Astrocyte of the cerebellum (primary cell): ENCODE data around the gene LRRC43.

Source experiments
- DNase-seq: peaks from one replicate; pipeline ENCODE4 v3.0.0-alpha.2; 2011; ENCODE audit warnings: low read depth
- H3K4me3 ChIP-seq: 2 replicates; pipeline ENCODE4 v1.5.1; 2011; ENCODE audit warnings: mild to moderate bottlenecking, low read depth, low read length, moderate library complexity
- in situ Hi-C: cut with HindIII; loops from 2 replicates; pipeline ENCODE4 v1.10.0; 2017; ENCODE audit warnings: low sequenced_read_pairs
- TF ChIP-seq, protein P1 (sequence below): IDR thresholded peaks from 2 replicates; pipeline ENCODE4 v1.5.1; 2012; ENCODE audit warnings: low read length, low read depth, moderate library complexity, mild to moderate bottlenecking; ENCODE audit errors: missing control alignments

The LRRC43 gene

DNA sequence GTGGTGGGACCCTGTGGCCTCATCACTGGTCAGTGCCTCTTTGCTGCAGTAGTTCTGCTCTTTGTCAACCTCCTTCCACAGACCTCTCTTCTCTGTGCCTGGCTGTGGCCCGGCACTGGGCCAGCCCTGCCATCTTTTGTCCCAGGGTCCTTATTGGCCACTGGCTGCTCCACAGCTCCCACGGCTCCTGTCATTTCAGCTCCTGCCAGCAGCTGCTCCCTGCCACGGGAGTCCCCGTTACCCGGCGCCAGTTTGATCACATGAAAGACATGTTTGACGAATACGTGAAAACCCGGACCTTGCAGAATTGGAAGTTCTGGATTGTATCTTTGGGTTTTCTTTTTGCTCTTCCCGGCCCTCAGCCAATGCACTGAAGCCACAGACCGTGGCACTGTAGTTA lies 44.3 kb upstream of the LRRC43 start:
- no peak for DNase-seq

DNA sequence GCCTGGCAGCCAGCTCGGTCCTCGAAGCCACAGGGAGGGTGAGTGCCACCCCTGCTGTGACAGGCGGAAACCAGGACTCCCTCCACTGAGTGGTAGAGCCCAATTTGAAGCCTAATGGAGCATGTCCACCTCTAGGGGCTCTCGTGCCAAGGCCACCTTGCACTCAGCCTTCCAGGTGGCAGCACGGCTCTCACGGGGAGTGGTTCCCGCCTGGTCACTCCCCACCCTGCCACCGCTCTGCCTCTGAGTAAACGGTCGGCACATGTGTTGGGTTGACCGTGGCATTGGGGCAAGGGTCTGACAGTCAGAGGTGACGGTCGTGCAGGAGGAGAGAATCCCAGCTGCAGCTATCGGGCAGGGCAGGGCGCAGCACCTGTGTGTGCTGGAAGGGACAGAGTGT lies 43.7 kb upstream of the LRRC43 start:
- DNase-seq, result no peak
- H3K4me3 ChIP-seq, result no peak overlapping the region
- in situ Hi-C loops, result no loop called here
- TF ChIP-seq, protein P1, sequence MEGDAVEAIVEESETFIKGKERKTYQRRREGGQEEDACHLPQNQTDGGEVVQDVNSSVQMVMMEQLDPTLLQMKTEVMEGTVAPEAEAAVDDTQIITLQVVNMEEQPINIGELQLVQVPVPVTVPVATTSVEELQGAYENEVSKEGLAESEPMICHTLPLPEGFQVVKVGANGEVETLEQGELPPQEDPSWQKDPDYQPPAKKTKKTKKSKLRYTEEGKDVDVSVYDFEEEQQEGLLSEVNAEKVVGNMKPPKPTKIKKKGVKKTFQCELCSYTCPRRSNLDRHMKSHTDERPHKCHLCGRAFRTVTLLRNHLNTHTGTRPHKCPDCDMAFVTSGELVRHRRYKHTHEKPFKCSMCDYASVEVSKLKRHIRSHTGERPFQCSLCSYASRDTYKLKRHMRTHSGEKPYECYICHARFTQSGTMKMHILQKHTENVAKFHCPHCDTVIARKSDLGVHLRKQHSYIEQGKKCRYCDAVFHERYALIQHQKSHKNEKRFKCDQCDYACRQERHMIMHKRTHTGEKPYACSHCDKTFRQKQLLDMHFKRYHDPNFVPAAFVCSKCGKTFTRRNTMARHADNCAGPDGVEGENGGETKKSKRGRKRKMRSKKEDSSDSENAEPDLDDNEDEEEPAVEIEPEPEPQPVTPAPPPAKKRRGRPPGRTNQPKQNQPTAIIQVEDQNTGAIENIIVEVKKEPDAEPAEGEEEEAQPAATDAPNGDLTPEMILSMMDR, result no peak

More for the DNA sequence above, 44.3 kb upstream of the LRRC43 start:
- no peak overlapping the region for H3K4me3 ChIP-seq
- TF ChIP-seq, protein P1, result no peak
- in situ Hi-C loops, result no loop called here

DNA sequence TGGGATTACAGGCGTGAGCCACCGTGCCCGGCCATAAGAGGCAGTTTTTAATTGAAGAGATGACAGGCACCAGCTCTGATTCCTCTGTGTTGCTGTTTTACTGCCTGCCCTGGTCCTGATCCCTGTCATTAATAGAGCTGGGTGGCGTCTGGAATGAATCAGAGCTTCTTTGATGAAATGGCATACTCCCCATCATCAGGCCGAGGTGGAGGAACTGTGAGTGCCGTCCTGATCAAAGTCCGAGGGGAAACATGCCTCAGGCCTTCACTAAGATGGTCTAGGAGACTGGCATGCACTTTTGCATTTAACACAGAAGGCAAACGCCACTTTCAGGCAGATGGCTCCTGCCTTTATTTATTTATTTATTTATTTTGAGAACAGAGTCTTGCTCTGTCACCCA lies 43.0 kb upstream of the LRRC43 start:
- DNase-seq, result no peak
- no peak overlapping the region for H3K4me3 ChIP-seq
- TF ChIP-seq, protein P1, result no peak
- in situ Hi-C loops, result no loop called here

DNA sequence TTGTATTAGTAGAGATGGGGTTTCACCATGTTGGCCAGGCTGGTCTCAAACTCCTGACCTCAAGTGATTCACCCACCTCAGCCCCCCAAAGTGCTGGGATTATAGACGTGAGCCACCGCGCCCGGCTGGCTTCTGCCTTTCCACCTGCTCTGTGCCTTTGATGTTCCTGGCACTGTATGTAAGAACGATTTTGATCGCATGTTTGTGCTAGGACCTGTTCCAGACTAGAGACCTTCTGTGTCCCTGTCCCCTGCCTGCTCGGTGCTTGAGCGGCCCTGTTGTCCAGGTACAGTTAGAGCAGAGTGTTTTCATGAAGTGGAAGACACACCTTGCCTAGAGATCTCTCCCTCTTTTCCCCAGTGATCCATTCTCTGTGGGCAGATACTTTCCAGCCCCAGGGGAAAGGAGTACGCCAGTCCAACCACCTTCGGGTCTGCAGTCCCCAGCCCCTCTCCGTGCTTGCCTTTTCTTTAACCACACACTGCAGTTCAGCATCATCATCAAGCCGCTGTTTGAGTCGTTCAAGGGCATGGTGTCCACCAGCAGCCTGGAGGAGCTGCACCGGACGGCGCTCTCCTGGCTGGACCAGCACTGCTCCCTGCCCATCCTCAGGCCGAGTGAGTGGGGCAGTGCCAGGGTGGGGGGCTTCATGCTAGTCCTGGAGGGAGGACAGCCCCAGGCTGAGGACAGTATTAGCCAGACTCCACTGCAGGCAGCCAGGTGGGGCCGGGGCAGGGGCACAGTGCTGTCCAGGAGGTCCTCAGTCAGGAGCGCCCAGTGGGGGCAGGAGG lies 42.3 kb upstream of the LRRC43 start:
- in situ Hi-C loops, result no loop called here
- no peak overlapping the region for H3K4me3 ChIP-seq
- DNase-seq, result no peak
- TF ChIP-seq, protein P1, result no peak

DNA sequence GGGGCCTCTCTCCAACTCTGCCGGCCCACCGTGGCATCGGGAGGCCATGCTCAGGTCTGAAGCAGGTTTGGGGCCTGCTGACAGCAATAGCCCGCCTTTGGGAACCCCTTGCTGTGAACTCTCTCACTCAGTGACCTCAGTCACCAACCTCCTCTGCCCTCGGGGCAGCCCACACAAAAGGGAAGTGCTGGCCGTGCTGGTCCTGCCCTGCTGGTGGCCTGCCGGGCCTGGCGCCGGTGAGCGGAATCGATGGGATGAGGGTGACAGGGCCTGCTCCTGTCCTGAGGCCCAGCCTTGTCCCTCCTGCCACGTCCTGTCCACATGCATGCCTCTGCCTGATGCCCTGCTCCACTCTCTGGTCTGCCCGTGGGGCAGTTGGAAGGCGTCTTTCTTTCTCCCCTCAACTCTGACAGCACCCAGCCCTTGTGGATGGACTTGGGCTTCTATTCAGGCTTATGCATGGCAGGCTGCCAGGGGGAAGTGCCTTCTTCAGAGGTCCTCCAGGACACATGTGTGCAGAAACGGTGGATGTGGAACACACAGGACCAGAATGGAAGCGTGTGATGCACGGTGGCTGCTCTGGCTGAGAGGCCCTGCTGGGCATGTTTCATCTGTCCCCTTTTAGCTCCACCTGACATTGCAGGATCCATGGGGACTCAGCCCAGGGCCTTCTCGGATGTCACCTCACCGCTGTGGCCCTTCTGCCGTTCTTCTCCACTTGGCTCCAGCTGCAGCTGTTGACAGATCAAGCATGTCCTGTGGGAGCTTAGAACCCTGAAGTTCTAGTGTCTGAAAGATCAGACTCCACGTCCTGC lies 40.8 kb upstream of the LRRC43 start:
- TF ChIP-seq, protein P1, result no peak
- H3K4me3 ChIP-seq, result no peak overlapping the region
- DNase-seq, result no peak
- in situ Hi-C loops, result no loop called here

DNA sequence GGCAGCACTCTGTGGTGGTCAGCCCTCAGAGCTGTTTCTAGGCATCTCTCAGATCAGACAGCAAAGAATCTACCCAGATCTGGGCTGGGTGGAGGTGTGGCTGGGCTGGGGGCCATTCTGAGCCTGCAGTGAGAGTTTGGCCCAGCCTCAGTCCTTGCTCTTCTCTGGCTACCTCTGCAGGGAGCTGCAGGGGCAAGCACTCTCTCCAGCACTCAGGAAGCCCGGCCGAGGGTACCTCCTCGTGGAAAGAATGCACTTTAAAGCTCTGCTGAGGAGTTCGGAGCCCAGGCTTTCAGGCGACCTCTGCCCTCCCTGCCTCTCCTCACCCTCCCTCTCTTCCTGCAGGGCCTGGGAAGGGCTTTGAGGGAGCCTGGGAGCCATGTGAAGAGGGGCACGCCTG lies 40.1 kb upstream of the LRRC43 start:
- TF ChIP-seq, protein P1, result no peak
- DNase-seq, result no peak
- in situ Hi-C loops, result no loop called here
- H3K4me3 ChIP-seq, result no peak overlapping the region
